GM21786 (cell line): Measurements from ENCODE around the gene NPAS3.

Source experiments
- ATAC-seq: cut with Tn5 transposase; IDR thresholded peaks from one replicate; pipeline ENCODE4 v1.9.1; 2021; ENCODE audit not compliant: unreplicated experiment

NPAS3 gene

DNA sequence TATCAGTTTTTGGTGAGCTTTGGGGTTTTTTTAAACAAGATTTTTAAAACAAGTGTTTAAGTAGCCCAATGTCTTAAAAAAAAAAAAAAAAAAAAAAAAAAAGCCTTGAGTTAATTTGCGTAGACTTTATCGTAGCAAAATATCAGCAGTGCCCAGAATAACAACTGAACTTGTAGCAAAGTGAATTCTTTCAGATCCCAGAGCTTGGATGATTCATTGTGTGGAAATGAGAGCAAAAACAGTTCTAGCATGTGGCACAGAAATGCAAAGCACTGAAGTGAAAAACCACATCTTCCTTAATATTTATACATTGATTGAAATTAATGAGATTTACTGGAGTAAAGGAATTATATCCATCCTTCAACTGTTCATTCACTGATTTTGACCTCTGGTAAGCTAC lies 754.1 kb downstream of the NPAS3 start:
- ATAC-seq, result no peak

GRCh38 chr14:33693237-33693636 lies 754.6 kb downstream of the NPAS3 start:
- no peak for ATAC-seq

DNA sequence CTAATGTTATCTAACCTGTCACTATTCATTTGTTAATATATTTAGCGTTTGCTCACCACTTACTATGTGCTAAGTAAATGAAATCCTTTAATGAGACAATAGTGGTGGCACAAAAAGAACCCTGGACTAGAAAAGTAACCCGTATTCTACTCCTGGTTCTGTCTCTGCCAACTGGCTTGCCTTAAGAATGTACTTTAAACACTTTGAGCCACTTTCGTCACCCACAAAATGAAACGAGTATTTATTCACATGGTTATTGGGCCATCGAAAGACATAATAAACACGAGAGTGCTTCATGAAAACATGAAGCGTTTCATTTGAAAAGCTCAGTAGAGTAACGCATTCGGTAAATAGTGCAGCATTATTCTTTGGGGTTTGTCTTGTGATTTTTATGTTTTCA lies 757.5 kb downstream of the NPAS3 start:
- ATAC-seq, result no peak

DNA sequence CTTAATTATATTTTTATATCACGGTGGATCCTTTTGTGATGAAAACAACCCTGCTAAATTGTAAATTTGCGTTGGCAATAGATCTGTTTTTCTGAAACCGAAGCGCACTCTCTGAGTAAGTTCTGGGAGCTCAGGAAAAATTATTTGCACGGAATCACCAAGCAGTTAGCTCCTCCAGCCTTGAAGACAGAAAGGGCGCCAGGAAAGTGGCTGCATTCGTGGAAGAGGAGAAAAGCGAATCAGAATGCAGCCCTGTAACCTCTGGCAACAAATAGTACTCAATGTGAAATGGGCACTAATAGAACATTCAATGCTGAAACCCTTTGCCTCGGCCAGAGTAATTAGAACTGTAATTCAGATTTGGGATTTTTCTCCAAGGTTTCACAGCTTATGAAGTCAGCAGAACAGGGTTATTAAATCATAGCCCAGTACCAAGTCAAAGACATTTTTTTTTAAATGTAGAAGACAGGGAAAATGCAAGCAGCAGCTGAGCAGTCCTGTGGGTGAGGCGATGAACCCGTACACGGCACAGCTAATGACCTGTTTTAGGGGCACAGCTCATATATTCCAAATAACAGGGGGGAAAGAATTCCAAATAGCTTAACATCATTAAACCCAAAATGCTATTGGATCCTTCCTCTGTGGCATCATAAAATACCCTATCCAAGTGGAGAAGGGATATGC lies 760.8 kb downstream of the NPAS3 start:
- no peak for ATAC-seq

- no peak for ATAC-seq
Observed at GRCh38 chr14:33700052-33700451, 761.4 kb downstream of the NPAS3 start.

DNA sequence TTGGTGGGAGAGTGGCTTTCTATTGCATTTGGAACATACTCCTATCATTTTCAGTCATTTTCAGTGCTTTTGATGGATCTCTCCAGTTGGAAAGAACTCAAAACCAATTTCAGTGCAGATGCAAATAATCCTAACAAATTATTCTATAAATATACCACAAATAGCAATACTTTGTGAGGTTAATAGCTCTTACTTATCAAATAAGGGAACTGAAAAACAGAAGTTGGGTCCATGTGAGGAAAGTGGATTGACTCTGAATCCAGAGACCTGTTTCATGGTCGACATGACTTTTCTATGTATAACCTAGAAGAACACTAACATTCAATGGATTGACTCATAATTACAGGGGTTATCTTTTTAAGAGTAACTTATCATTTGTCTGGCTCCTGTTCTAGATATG lies 763.6 kb downstream of the NPAS3 start:
- no peak for ATAC-seq

DNA sequence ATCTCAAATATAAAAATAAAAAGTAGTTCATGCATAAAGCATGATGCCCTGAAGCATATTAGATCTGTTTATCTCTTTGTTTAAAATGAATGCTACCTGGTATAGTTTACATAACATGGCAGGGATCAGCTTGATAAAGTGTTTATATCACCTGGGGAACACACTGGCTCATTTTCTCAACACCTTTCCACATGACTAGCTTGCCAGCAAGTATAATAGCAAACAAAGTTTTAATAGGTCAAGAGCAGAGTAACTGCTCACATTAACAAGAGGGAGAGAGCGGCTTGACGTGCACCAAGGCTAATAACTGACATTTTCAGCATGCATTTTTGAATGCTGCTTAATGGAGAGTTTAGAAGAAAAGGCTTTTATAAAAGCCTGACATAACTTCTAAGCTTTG lies 765.8 kb downstream of the NPAS3 start:
- no peak for ATAC-seq

GRCh38 chr14:33705490-33705889 lies 766.8 kb downstream of the NPAS3 start:
- ATAC-seq, result no peak

DNA sequence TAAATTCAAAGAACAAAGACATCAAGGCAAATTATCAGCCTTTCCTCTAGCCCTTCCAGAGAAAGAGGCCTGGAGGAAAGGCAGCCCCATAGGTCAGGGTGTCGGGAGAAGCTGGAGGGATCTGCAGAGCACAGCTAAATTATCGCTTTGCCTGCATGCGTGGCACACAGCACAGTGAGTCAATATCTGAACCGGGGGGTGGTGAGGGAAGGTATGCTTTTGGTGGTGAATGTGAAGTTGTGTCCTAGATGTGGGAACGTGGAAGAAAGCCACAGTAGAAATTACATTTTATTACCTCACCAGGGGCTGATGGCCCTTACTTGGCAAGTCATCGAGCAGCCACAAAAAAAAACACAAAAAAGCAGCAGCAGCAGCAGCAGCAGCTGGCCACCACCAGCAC lies 769.0 kb downstream of the NPAS3 start:
- no peak for ATAC-seq

GRCh38 chr14:33709283-33709682 lies 770.6 kb downstream of the NPAS3 start:
- ATAC-seq, result no peak

- ATAC-seq, result no peak
Observed at GRCh38 chr14:33709711-33710110, 771.0 kb downstream of the NPAS3 start.

GRCh38 chr14:33710273-33710672 lies 771.6 kb downstream of the NPAS3 start:
- ATAC-seq, result no peak

GRCh38 chr14:33711194-33711593 lies 772.5 kb downstream of the NPAS3 start:
- no peak for ATAC-seq

GRCh38 chr14:33711811-33712216 lies 773.1 kb downstream of the NPAS3 start:
- ATAC-seq, result no peak

DNA sequence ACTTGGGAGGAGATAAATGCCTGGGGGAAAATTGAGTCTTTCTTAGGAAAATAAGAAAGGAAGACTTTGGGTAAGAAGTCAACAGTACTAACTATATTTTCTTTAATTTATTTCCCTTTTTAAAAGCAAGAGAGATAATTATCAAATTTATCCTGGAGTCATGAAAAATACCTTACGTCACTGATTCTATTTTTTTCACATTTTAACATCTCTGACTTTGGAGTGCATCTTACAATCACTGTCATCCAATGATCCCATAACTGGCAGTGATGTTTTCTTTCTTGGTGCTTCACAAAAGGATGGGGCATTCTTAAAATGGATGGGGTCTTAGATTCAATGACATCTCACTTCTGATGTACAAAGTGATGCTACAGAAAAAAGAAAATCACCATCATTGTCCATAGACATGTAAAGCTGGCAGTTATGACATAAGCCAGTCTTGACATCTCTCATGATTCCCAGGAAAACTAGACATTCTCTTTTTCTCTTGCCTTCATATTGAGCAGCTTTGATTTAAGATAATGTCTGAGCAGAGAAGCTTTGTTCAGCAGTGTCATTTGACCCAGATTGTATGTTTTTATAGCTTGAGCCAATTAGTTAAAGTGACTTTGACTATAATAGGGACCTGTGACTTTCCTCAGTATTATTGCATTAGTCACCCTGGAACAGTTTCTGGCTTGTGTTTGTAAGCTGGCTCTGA lies 776.0 kb downstream of the NPAS3 start:
- no peak for ATAC-seq

DNA sequence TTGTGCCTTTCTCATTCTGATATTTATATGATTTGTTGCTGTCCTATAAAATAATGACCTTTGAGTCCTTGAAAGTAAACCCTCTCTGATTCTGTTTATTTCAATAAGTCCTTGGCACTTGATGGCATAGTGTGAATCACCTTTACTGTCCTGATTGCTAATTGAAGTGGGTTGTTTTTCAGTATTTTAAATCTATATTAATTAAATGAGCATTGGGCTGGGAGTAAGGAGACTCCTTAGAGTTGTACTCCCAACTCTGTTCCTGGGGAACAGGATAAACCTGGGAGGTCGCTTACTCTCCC lies 776.5 kb downstream of the NPAS3 start:
- no peak for ATAC-seq

DNA sequence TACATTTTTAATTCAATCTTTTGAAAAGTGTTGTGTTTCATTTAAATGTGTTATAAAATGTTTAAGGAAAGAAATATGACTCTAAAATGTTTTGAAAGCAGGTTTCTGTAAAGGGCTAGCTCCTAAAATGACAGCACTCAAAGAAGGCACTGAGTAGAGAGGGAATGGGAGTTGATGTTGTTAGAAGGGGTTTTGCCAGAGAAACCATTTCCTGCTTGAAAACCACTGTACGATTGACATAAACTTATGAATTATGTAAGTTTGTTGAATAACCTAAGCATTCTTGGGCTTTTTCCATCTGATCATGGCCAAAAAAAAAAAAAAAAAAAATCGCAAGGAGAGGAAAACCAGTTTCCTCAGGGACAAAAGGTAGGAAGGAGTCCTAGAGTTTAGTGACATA lies 778.2 kb downstream of the NPAS3 start:
- ATAC-seq, result no peak

DNA sequence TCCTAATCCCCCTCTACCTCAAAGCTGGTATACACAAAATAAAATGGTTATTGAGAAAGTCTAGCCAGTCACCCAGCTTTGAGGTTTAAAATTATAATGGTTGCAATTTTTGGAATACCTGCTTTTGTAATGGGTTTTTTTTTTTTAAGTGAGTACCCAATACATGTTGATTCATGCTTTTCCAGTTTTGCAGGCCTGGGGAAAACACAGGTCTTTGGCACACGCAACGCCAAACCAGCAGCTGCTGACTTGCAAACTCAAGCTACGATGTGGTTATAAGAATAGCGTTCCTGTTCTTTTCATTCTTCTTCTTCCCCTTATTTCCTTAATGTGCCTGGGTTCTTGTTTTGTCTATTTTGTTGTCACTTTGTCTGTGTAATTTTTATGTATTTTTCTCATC lies 779.2 kb downstream of the NPAS3 start:
- no peak for ATAC-seq

DNA sequence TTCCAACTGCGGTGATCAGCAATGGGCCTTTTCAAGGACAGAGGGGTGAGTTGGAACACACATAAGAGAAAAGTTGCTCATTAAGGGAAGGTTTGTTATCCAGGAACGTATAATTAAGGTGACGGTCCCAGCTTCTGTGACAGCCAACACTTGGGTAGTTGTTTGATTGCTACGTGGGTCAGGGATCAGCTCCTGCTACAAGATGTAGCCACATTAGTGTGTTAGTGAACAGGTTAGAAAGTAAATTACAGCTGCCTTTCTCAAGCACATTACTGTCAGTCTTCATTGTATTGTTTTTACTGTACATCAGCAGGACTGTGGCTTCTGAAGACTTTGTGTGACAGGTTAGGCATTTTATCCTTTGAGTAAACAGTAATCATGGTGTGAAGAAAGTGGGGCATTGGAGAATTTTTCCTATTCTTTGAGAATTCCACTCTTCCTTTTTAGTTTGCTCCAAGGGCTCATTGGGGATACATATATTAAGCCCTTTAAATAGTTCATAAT lies 781.7 kb downstream of the NPAS3 start:
- ATAC-seq, result no peak

DNA sequence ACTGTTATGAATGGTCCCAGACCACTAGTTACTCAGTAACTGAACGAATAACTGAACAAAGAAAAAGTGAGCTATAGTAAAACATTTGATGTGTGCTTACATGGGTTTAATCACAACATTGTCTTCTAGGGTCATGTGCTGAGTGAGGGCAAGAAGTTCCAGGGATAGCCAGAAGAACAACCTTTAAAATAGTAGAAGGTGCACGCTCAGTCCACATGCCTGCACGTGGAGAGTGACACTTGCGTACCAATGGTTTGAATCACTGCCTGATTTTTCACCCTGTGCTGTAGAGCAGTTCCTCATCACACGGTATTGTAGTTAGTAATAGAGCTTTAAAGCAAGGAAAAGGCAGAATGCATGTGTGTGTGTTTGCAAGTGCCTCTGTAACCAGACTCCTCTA lies 788.0 kb downstream of the NPAS3 start:
- ATAC-seq, result no peak

GRCh38 chr14:33727606-33728005 lies 788.9 kb downstream of the NPAS3 start:
- ATAC-seq, result no peak

DNA sequence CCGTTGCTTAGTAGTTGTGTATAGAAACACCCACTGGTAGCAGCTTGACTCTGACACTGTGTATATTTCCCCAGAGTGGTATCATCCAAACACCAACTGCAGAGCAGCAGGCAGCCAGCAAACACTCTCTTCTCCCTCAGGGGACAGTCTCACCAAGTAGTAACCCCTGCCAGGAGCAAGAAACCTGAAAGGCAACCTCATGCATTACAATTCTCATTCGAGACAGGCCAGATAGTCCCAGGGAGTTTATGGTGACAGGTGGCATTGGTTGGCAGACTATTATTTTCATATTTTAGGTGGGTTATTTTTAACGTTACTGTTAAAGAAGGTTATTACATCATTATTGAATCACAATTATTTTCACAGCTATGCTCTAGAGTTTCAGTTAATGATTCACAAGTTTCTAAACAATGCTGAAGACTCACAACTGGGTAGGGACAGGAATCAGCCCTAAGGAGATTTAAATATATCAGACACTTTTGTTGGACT lies 789.4 kb downstream of the NPAS3 start:
- no peak for ATAC-seq

DNA sequence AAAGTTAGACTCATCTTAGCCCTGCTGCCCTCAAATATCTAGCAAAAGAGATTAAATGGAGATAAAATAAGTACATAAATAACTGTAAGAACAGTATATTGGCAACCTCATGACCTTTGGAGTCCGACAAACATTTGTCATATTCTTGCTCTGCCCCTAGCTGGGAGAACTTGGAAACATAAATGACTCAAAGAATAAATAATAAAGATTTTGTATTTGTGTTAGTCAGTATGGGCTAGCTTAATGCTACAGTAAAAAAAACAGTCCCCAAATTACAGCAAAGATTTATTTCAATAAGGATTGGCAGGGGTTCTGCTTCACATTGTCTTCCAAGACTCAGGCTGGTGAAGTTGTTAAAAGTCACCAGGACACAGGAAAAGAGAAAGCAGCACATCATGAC lies 791.5 kb downstream of the NPAS3 start:
- no peak for ATAC-seq
